ENCODE data around the gene LRRC25.

Gene LRRC25

DNA sequence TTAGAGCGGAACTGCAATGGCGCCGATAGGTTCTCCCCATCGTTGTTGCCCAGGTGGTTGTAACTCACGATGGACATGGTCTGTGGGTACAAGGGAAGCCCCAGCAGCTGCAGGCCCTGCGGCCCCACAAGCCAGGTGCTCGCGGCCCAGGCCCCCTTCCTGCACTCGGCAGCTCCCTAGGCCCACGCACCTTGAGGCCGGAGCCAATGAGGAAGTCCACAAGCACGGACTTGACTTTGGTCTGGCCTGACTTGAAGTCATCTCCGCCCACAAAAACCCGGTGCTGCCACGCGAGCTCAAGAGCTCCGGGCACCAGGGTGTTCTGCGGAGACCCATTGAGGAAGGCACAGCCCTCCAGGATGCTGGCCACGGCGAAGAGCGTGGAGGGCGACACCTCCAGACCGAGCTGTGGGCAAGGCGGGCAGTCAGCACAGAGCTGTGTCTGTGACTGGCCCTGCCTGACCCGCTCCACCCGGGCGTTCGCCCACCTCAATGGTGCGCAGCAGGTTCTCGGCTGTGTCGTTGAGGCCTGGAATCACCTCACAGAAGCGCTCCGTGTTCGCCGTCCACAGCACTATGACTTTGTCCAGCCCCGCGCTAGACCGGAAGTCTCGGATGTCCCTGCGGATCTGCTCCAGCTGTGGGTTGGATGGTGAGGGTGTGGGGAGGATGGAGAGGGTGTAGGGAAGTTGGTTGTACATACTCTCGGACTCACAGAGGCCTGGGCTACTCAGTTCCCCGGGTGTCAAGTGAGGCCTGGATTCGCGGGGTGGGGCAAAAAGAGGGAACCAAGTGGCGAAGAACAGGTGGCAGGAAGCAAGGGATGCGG lies 38.6 kb upstream of the LRRC25 start:
- no peak for DNase-seq

DNA sequence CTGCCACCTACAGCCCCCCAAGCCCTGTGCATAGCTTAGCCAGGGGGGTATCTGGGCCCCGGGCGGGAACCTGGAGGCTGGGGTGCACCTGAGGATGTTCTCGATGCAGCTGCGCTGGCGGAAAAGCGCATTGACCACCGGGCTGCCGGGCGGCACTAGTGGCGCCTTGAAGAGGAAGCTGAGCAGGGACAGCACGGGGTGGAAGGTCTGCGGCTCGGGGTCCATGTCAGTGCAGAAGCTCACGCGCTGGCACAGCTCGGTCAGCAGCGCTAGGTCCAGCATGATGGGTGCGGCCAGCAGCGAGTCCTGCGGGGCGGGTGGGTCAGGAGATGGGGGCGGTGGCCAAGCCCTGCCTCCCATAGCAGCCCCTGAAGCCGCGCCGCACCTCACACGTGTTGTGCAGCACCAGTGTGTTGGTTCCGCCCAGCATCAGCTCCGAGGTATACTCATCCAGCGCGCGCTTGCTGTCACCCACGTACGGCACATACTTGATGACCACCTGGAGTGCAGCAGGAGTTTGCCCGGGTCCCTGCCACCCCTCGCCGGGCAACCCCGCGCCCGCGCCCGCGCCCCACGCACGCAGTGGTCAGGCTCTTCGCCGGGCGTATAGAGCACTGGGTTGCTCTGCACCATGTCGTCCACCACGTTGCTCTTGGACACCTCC lies 37.9 kb upstream of the LRRC25 start:
- no peak for DNase-seq

DNA sequence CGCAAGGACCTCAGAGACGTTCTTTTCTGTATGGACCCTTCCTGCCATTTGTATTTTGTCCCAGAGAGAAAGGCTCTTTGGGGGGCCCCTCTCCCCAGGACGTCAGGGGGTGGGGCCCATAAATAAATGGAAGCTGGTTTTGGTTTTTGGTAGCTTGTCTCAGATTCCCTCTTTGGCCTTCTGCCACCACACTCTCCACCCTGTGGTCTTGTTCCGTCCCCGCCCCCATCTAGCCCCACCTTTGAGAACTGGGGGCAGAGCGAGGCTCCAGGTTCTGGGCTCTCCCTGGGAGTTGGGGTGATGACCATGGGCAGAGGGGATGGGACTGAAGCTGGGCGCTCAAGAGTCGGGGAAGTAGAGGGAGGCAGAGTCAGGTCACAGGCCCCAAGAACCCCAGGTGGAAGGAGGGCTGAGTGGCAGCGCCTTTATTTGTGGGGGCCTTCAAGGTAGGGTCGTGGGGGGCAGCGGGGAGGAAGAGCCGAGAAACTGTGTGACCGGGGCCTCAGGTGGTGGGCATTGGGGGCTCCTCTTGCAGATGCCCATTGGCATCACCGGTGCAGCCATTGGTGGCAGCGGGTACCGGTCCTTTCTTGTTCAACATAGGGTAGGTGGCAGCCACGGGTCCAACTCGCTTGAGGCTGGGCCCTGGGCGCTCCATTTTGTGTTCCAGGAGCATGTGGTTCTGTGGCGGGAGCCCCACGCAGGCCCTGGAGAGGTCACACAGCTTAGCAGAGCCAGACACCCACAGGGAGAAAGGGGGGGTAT lies 37.2 kb upstream of the LRRC25 start:
- no peak for DNase-seq

DNA sequence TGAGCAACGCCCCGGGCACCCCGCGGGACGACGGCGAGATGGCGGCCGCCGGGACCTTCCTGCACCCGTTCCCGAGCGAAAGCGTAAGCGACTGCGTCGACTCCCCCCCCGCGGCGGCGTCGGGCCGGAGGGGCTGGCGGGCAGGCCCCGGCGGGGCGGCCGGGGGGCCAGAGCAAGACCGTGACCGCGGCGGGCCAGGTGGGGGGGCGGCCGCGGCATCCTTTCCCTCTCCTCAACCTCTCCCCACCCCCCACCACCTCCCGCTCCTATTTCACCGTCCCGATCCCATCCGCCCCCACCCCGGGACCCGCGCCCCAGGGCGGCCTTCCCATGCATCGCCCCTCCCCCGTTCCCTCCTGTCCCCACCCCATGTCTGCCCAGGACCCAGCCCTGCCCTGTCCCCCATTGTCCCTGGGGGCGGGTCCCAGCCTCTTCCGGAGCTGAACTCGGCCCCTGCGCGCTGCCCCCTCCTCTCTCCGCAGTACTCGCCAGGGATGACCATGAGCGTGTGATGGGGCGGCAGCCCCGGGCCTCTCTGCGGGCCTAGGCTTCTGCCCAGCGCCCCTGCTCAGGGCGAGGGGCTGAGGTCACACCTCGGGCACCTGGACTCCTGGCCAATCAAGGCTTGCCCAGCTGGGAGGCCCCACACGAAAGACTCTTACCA lies 36.4 kb upstream of the LRRC25 start:
- no peak for DNase-seq

DNA sequence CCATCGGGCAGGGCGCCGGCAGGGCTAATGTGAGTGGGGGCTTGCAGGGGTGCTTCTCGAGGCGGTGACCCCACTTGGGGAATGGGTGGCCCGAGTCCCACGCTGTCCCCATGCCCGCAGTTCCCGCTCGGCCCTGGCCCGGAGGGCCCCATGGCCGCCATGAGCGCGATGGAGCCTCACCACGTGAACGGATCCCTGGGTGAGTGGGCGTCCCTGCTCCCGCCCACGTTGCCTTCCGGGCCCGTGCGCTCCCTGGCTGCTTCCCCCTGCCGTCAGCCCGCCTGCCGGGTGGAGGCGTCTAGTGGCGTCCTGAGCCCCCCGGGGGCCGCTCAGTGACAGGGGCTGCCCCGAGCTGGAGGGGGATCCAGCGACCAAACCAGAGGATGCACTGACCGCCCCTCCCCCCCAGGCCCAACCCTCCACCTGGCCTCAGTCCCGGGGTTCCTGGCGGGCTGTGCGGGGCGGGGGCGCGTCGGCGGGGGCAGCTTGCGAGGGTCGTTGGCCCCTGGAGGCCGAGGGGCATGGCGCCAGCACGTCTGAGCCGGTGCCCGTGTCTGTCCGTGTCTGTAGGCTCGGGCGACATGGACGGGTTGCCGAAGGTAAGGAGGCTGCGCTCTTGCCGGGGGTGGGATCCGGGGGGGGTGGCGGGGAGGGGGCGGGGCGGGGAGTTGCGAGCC lies 35.7 kb upstream of the LRRC25 start:
- DNase-seq = peak; percentile 47

DNA sequence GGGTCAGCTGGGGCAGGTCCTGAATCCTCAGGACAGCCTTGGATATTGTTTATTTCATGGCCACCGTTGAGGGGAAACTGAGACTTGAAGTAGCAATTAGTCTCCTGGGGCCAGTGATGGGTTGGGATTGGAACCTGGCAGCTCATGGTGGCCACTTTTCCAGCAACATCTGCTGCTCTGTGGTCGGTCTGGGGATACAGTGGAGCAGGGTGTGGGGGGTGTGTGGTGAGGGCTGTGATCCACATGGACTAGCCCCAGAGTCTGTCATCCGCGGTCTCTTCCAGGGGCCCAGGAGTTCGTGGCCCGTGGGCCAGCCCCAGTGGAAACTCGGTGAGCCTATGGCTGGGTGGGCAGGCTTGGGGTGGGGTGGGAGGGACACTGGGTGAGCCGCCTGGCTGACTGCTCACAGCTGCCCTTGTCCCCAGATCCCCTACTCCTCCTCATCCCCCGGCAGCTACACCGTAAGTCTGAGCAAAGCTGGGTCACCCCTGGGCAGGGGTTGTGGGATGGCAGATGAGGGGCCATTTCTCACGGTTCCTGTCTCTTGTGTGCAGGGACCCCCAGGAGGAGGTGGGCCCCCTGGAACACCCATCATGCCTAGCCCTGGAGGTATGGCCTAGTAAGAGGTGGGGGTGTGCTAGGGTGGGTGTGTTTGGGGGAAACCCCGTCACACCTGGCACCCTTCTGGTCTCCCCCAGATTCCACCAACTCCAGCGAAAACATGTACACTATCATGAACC lies 35.0 kb upstream of the LRRC25 start:
- DNase-seq = no peak

DNA sequence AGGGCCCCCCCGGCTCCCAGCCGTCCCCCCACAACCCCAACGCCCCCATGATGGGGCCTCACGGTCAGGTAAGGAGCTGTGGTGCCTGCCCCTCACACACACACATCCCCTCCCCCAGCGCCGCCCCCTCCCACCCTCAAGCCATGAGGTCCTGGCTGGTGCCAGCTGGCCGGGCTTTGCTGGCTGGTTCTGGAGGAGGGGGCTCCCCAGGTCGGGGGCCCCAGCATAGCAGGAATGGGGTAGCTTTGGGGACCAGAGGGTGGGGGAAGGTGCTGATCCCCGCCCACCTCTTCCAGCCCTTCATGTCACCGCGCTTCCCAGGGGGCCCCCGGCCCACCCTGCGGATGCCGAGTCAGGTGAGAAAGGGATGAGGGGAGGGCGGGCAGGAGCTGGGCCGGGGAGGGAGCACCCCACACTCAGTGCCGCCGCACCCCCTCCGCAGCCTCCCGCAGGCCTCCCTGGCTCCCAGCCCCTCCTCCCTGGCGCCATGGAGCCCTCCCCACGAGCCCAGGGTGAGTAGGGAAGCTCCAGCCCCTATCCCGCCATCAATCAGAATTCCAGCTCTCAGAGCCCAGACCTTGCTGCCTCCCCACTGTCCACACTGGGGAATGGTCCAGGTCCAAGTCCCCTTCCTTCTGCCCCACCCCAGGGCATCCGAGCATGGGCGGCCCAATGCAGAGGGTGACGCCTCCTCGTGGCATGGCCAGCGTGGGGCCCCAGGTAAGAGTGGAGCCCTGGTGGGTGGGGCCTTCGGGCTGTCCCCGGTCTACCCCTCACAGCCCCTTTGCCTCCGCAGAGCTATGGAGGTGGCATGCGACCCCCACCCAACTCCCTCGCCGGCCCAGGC lies 34.2 kb upstream of the LRRC25 start:
- DNase-seq = no peak

DNA sequence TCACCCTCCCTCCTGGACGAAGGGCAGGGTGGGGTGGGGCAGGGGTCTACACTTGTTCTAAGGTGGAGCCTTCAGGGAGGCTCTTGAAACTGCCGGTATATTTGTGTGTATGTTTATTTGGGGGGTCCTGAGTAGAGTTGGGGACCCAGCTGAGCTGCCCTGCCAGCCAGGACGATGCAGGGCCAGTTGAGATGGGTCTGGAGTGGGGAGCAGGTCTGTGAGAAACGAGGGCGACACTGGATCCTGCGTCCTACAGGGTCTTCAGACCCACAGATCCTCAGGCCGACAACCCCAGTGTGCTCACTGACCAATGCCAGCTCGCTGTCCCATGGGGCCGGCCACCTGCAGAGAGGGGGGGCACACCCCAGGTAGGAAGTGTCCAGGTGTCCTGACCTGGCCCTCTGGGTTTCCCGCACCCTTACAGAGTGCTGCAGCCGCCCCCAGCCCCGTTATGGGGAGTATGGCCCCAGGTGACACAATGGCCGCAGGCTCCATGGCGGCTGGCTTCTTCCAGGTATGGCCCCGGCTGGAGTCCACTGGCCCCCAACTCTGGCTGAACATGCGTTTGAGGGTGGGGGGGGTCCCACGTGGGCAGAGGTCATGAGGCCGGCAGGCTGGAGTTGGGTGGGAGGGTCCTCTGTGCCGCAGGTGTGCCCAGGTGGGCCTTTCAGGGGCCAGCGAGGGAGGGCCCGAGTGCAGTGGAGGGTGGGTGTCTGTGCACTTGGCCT lies 33.2 kb upstream of the LRRC25 start:
- DNase-seq = no peak

DNA sequence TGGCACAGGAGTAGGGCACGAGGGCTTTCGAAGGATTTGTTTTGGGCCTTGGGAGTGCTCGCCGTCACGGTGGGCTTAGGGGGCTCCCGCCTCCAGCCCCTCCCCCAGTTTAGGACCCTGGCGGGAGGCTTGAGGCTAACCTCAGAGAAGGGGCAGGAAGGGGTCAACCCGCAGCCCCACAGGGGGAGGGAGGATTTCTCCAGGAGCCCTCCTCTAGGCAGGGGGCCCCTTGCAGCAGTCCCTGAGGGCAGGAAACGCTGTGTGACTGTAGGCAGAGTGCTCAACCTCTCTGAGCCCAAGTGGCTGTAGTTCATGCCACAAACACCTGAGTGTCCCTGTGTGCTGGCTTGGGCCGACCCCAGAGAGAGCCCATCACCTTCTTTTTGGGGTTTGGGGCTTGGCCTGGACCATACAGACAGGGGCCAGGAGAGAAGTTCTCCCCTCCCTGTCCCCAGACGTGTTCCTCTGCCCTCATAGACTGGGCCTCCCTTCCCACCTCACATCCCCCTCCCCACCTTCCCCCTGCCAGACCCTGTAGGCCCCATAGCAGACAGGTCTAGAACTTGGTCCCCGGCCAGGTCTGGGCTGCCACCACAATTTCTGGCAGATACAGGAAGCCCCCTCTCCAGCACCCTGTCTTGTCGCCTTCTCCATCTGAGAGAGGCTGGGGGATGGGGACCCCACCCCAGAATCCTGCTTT lies 32.4 kb upstream of the LRRC25 start:
- no peak for DNase-seq

DNA sequence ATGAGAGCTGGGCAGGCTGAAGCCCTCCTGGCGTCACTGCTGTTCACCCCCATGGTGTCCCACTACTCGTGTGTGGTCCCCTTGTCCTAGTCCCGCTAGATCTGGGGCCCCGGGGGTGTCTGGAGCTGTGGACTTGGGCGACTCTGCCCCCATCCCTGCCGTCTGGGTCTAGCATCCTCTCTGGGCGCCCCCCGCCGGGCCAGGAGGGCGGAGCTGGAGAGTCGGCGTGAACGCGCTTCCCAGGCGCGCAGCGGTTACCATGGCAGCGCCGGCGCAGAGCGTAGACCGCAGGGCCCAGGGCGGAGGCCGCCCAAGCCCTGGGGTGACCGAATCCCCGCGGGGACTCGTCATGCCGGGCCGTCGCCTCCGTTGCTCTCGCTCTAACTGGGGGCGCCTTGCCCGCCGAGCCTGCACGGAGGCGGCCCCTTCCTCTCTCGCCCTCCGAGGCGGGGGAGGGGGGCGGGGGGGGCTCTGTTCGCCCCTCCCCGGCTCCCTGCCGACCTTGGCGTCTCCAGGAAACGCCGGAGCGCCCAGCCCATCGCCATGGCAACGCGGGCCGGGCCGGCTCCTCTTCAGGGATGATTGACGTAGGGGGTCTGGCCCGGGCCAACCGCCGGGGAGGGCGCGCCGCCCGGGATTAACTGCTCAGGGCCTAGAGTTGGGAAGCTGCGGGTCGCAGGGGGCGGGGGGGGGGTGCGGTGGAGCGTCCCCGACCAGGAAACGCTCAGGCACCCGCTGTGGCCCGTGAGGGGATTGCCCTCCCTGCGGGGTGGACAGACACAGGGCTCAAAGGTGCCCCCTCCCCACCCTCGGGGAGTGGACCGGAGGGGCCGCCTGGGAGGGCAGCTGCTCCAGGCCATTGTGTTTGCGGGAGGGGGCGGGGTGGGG lies 31.6 kb upstream of the LRRC25 start:
- DNase-seq = peak; percentile 86

DNA sequence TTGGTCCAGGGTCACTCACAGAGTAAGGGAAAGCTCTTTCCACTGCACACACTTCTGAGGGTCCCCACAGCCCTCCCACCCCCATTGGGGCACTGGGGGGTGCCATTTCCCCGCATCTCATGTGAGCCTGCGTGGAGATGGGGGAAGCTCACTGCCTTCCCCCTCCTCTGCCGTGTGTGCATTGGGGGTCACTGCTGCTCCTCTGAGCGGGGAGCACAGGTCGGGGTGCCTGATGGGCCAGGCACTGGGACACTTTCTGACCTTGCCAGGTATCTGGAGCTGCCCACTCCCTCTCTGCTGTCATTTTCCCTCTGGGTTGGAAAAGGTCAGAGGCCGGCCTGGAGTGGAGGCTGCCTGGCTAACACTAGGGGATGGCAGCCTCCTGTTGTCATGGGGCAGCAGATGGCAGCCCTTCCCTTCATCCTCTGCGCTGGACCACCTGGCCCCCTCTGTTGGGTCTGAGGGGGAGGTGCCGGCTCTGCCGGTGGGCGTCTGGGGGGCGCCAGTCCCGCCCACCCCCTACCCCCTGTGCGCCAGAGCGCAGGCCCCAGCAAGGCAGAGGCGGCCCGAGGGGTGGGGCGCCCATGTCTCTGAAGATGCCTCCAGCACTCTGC lies 30.9 kb upstream of the LRRC25 start:
- DNase-seq = no peak

DNA sequence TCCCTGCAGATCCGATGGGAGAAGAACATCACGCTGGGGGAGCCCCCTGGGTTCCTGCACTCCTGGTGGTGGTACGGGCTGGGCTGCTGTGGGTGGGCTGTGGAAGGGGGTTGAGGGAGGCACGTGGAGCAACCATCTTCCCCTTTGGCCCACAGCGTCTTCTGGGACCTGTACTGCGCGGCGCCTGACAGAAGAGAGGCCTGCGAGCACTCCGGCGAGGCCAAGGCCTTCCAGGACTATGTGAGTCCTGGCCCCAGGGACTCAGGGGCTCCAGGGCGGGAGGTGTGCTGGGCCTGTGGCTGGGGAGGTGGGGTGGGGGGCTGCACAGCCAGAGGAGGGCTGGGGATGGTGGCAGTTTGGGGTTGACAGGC lies 30.3 kb upstream of the LRRC25 start:
- no peak for DNase-seq

DNA sequence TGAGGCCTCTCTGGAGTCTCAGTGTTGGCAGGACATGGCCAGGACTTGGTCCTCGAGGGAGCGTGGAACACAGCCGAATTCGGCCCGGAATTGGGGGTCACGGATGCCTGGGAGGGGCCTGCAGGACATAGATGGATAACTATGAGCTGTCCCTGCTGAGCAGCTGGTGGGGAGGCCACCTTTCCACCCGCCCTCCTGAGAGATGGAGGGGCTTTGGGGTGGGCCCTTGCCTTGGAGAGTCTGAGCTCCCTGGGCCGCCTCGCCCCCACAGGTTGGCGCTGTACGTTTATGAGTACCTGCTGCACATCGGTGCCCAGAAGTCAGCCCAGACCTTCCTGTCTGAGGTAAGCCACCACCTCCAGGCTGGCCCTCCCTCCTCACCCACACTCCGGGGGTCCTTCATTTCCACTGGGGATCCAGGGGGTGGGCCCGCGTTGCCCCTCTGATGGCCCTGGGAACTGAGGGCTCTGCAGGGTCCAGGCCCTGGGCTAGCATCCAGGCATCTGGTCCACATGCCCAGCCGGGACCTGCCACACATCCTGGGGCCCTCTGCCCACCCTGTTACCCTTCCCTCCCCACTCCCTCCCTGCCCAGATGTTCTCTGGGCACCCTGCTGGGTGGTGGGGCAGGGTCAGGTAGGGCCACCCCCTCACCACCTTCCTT lies 29.8 kb upstream of the LRRC25 start:
- DNase-seq = no peak

DNA sequence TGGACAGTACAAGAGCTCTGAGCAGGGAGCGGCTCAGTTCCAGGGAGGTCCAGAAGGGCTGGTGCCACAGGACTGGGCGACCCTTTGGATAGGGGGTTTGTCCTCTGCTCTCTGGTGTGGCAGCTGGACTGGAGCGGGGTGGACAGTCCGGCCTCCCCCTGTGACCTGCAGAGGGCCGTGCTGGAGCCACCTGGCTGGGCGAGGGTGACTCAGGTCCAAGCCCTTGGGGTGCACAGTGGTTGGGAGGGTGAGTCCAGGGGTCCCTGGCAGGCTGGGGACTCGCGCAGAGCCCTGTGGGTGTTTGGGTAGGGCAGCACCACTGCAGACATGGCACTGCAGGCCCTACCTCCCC lies 29.0 kb upstream of the LRRC25 start:
- DNase-seq = no peak

DNA sequence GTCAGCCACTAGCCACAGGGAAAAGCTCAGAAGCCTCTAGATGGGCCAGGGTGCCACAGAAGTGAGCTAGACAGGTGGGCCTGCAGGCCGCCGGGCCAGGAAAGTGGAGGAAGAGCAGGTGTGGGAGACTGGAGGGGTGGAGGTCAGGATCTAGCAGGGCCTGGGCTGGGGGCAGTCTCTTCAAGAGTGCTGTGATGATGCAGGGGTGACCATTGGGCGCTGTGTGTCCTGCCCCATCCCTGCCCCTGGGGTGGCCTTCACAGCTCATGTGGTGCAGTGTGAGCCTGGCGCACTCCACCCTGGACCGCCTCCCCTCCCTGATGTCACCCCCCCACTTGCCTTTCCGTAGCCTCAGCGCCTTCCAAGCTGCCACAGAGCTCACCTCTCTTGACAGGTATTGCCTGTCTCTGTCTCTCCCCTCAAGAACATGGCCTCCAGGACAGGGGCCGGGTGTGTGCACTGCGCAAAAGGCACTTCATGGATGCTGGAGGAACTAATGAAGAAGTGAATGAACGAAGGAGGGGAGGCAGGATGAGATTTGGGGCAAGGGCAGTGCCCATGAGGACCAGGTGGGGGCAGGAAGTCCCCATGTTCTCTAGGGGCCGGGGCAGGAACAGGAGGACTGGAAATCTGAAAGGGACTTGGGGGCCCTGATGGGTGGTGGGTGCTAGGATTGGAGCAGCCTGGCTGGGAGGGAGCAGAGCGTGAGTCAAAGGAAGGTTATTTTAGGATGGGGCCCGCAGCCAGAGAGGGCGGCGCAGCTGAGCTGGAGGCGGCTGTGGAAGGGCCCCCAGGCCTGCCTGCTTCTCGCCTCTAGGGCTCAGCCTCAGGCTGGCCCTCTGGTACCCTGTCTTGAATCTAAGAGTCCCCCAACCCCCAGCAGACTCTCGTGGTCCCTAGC lies 28.3 kb upstream of the LRRC25 start:
- DNase-seq = no peak

DNA sequence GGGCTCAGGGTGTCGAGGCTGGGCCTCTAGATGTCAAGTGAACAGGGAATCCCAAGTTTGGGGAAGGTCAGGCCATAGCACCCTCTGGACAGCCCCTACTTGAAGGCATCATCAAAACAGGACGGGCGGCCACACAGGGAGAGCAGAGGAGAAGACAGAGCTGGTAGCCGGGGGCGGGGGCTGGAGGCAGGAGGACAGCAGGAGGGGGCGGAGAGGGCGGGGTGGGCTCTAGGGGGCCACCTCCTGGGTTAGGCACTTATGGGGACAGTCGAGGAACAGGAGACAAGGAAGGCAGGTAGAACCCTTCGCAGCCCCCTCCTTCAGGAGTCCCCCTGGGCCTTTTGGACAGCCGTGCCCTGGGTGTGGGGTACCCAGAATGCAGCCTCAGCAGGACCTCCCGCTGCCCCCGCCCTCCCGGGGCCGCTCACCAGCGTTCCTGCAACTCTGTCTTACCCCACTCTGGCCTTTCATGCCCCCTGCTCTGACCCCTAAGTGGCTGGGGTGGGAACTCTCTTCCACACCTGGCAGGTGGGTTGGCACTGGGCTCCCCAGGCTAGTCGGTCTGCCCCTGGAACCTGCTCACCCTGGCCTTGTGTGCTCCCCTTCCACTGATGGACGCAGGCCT lies 27.6 kb upstream of the LRRC25 start:
- DNase-seq = no peak

Data from NCI-H1105 treated with DMSO at 0.1 percent for 48 hours (cell line).